ENCODE measurements around the gene CYCS. TPM values are rescaled to one million over a fixed set of nuclear protein-coding genes. Genes with fewer than 3 reads are reported as not detected.
"Not testable (repeated sequence)": the region's sequence is repeated elsewhere in the genome, so short reads cannot be mapped to it uniquely, and the experiment has no call there.

CYCS gene
- total RNA-seq, 1 donor from 2014 or later = 73.0 TPM

GRCh38 chr7:25116621-25117020, 8.4 kb downstream of the CYCS start:
- peaks cover 37% of the 10 kb centered on the region for H3K4me1 Mint-ChIP-seq
- H3K27me3 Mint-ChIP-seq = no peaks in the 10 kb centered on the region
- no peak for TF ChIP-seq CTCF (IDR thresholded peaks at IDR 0.05)
- intact Hi-C loops (cut with micrococcal nuclease) = loop anchor here (1.0 to 2.0 kb wide), 5 partner anchors 9 to 398 kb away; partner anchors contain the start of gene CYCS
- DNase-seq (no peak), ATAC-seq (ENCODE audit: low read depth) (no peak)
- ChIA-PET CTCF (interaction anchor here (1.2 to 2.2 kb wide), 6 partner anchors 9 to 305 kb away, joined by 3 to 12 read pairs (median 5); partner anchors contain the start of gene CYCS), POLR2A (interaction anchor here (0.6 to 2.0 kb wide), 4 partner anchors 9 to 279 kb away, joined by 3 to 17 read pairs (median 8); partner anchors contain the start of gene CYCS)
- peaks cover 26% of the 10 kb centered on the region for H3K36me3 Mint-ChIP-seq (ENCODE audit: low read depth)
- peak overlapping the region; percentile 88 for H3K27ac Mint-ChIP-seq
- no peaks in the 10 kb centered on the region for H3K9me3 Mint-ChIP-seq
- H3K4me3 Mint-ChIP-seq = peak overlapping the region; percentile 75

- CTCF ChIA-PET; DNase-seq; intact Hi-C loops (cut with micrococcal nuclease); H3K36me3 Mint-ChIP-seq (ENCODE audit: low read depth); H3K4me3 Mint-ChIP-seq; POLR2A ChIA-PET; H3K27ac Mint-ChIP-seq; H3K4me1 Mint-ChIP-seq; H3K9me3 Mint-ChIP-seq; H3K27me3 Mint-ChIP-seq; ATAC-seq (ENCODE audit: low read depth): not testable (repeated sequence)
These were observed 14.5 kb downstream of the CYCS start for GRCh38 chr7:25110514-25110913.

GRCh38 chr7:25109276-25109675, 15.8 kb downstream of the CYCS start:
- intact Hi-C loops (cut with micrococcal nuclease) = no loop called here
- ATAC-seq (ENCODE audit: low read depth) = no peak
- Mint-ChIP-seq H3K4me3 (no peak overlapping the region), H3K36me3 (ENCODE audit: low read depth) (peaks cover 3% of the 10 kb centered on the region), H3K27me3 (peaks cover 3% of the 10 kb centered on the region), H3K4me1 (no peaks in the 10 kb centered on the region), H3K9me3 (no peaks in the 10 kb centered on the region), H3K27ac (no peak overlapping the region)
- DNase-seq = no peak
- POLR2A ChIA-PET = no interaction called here
- TF ChIP-seq CTCF (IDR thresholded peaks at IDR 0.05) = no peak
- CTCF ChIA-PET = interaction anchor here (0.9 kb wide), 1 partner anchor 16 kb away, joined by 3 read pairs; no protein-coding TSS in a partner anchor

- Mint-ChIP-seq H3K36me3 (ENCODE audit: low read depth) (no peaks in the 10 kb centered on the region), H3K4me3 (no peak overlapping the region), H3K4me1 (no peaks in the 10 kb centered on the region), H3K27me3 (peaks cover 3% of the 10 kb centered on the region), H3K27ac (no peak overlapping the region), H3K9me3 (no peaks in the 10 kb centered on the region)
- DNase-seq (no peak), ATAC-seq (ENCODE audit: low read depth) (no peak)
- ChIA-PET POLR2A (no interaction called here), CTCF (interaction anchor here (1.1 to 1.6 kb wide), 2 partner anchors 7 to 12 kb away, joined by 4 to 9 read pairs; no protein-coding TSS in a partner anchor)
- intact Hi-C loops (cut with micrococcal nuclease) = no loop called here
- no peak for TF ChIP-seq CTCF (IDR thresholded peaks at IDR 0.05)
These were observed 19.1 kb downstream of the CYCS start for GRCh38 chr7:25105911-25106310.

- intact Hi-C loops (cut with micrococcal nuclease) = no loop called here
- TF ChIP-seq CTCF (IDR thresholded peaks at IDR 0.05) = no peak
- no peaks in the 10 kb centered on the region for H3K4me1 Mint-ChIP-seq
- no peak overlapping the region for H3K27ac Mint-ChIP-seq
- no peaks in the 10 kb centered on the region for H3K9me3 Mint-ChIP-seq
- no peak for DNase-seq
- peaks cover 3% of the 10 kb centered on the region for H3K27me3 Mint-ChIP-seq
- ATAC-seq (ENCODE audit: low read depth) = no peak
- POLR2A ChIA-PET = interaction anchor here (0.6 kb wide), 1 partner anchor 22 kb away, joined by 6 read pairs; the partner anchor contains the start of gene CYCS
- no peak overlapping the region for H3K4me3 Mint-ChIP-seq
- no peaks in the 10 kb centered on the region for H3K36me3 Mint-ChIP-seq (ENCODE audit: low read depth)
- CTCF ChIA-PET = interaction anchor here (1.3 kb wide), 1 partner anchor 10 kb away, joined by 5 read pairs; no protein-coding TSS in a partner anchor
These were observed 21.3 kb downstream of the CYCS start for GRCh38 chr7:25103773-25104172.
